Peyer's patch (tissue), 4 donors: ENCODE measurements around the gene NCKAP5. TPM values are rescaled to one million over a fixed set of nuclear protein-coding genes. Genes with fewer than 3 reads are reported as not detected.

Experiments
- DNase-seq, 3 donors: peaks; one replicate each; pipeline ENCODE4 v3.0.0-alpha.2; 2017 to 2019
- H3K27ac ChIP-seq, 4 donors: fragments of 200-600 bp; sonication (generic); one replicate each; pipeline ENCODE4 v1.5.1; 2016 to 2019
- H3K27me3 ChIP-seq, 2 donors: fragments of 200-600 bp; sonication (generic); one replicate each; pipeline ENCODE4 v1.5.1; 2019
- H3K36me3 ChIP-seq, 3 donors: fragments of 200-600 bp; sonication (generic); one replicate each; pipeline ENCODE4 v1.5.1; 2016 to 2019
- H3K4me1 ChIP-seq, 4 donors: fragments of 200-600 bp; sonication (generic); one replicate each; pipeline ENCODE4 v1.5.1; 2016 to 2019
- H3K4me3 ChIP-seq, 4 donors: fragments of 200-600 bp; sonication (generic); 1 replicate in 3 of 4; 2 replicates in 1 of 4; pipeline ENCODE4 v1.5.1; 2016 to 2019; ENCODE audit warnings: mild to moderate bottlenecking in 1 of 4
- H3K9me3 ChIP-seq, 4 donors: fragments of 200-600 bp; sonication (generic); one replicate each; pipeline ENCODE4 v1.5.1; 2016 to 2019; ENCODE audit warnings: mild to moderate bottlenecking in 1 of 4
- POLR2A ChIP-seq, 2 donors: fragments of 450-650 bp; IDR thresholded peaks; one replicate each; pipeline ENCODE4 v1.5.1; 2017; ENCODE audit warnings: antibody characterized with exemption in 2 of 2, mild to moderate bottlenecking in 2 of 2, moderate library complexity in 2 of 2
- total RNA-seq, 4 donors: library from RNA; depleted of rRNA; stranded (reverse); fragments of >200 nt; gene quantifications; one replicate each; pipeline ENCODE4 v1.1.0, GENCODE V29; 2016
- TF ChIP-seq, protein P1 (sequence below), 6 experiments: fragments of 450-650 bp in 4 of 6; fragments of 200-600 bp in 2 of 6; sonication (generic) in 1 of 6; IDR thresholded peaks; one replicate each; pipeline ENCODE4 v1.5.1; 2017 to 2019; ENCODE audit warnings: antibody characterized with exemption in 6 of 6, mild to moderate bottlenecking in 3 of 6, moderate library complexity in 1 of 6

The NCKAP5 gene
- total RNA-seq, 4 donors from 2014 or later: 9.1 to 28.5 (median 22.5) TPM

GRCh38 chr2:133599211-133599803 is 31.0 kb upstream of the NCKAP5 start:
- Histone ChIP-seq H3K36me3 (no peaks in the 10 kb centered on the region), H3K27ac (no peak overlapping the region), H3K9me3 (no peaks in the 10 kb centered on the region), H3K4me3 (no peak overlapping the region), H3K4me1 (no peaks in the 10 kb centered on the region), H3K27me3 (no peaks in the 10 kb centered on the region)
- DNase-seq: no peak
- TF ChIP-seq POLR2A (IDR thresholded peaks at IDR 0.05): no peak
- TF ChIP-seq, protein P1, sequence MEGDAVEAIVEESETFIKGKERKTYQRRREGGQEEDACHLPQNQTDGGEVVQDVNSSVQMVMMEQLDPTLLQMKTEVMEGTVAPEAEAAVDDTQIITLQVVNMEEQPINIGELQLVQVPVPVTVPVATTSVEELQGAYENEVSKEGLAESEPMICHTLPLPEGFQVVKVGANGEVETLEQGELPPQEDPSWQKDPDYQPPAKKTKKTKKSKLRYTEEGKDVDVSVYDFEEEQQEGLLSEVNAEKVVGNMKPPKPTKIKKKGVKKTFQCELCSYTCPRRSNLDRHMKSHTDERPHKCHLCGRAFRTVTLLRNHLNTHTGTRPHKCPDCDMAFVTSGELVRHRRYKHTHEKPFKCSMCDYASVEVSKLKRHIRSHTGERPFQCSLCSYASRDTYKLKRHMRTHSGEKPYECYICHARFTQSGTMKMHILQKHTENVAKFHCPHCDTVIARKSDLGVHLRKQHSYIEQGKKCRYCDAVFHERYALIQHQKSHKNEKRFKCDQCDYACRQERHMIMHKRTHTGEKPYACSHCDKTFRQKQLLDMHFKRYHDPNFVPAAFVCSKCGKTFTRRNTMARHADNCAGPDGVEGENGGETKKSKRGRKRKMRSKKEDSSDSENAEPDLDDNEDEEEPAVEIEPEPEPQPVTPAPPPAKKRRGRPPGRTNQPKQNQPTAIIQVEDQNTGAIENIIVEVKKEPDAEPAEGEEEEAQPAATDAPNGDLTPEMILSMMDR (IDR thresholded peaks at IDR 0.05): no peak

- TF ChIP-seq, protein P1 (IDR thresholded peaks at IDR 0.05): no peak
- TF ChIP-seq POLR2A (IDR thresholded peaks at IDR 0.05): no peak
- Histone ChIP-seq H3K36me3 (no peaks in the 10 kb centered on the region), H3K27ac (no peak overlapping the region), H3K4me1 (no peaks in the 10 kb centered on the region), H3K4me3 (no peak overlapping the region), H3K27me3 (no peaks in the 10 kb centered on the region), H3K9me3 (no peaks in the 10 kb centered on the region)
- DNase-seq: no peak
Measured at GRCh38 chr2:133598769-133599168, 30.5 kb upstream of the NCKAP5 start.

DNA sequence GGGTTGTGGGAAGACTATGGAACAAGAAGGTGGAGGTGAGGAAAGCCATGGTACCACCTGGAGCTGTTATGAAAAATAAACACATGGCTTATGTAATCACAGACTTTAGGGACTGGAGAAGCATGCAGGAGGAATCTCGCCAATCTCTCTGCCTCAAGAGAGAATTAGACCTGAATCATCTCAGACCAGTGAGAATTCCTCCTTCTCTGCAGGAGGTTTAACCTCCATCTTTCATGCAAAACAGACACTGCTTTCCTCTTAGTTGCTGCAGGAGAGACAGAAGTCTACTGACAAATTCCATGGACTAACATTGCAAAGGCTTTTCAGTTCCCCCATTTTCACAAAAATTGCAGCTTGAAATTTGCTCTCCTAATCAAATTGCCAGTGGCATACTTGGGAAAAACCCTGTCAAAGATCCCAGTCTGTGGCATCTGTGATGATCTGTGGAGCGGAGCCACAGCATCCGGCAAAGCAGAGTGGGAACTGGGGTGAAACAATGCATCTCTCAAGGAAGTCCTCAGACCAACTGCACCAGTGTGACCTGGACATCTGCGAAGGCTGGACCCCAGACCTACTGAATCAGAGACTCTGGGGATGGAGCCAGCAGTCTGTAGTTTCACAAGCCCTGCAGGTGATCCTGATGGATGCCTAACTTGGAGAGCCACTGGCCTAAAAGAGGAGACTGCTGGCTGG is 28.6 kb upstream of the NCKAP5 start:
- no peak for TF ChIP-seq POLR2A (IDR thresholded peaks at IDR 0.05)
- TF ChIP-seq, protein P1 (IDR thresholded peaks at IDR 0.05): no peak
- Histone ChIP-seq H3K4me1 (no peaks in the 10 kb centered on the region), H3K9me3 (no peaks in the 10 kb centered on the region), H3K27me3 (no peaks in the 10 kb centered on the region), H3K36me3 (no peaks in the 10 kb centered on the region), H3K27ac (no peak overlapping the region), H3K4me3 (no peak overlapping the region)
- no peak for DNase-seq

- DNase-seq: peak in 1 of 3 donors; percentile 51
- H3K9me3 ChIP-seq: no peaks in the 10 kb centered on the region
- no peak overlapping the region for H3K4me3 ChIP-seq
- H3K36me3 ChIP-seq: no peaks in the 10 kb centered on the region
- H3K27me3 ChIP-seq: no peaks in the 10 kb centered on the region
- H3K4me1 ChIP-seq: peaks cover 0 to 6% (median 0%) of the 10 kb centered on the region in 4 donors
- H3K27ac ChIP-seq: no peak overlapping the region
- TF ChIP-seq POLR2A (IDR thresholded peaks at IDR 0.05): no peak
- TF ChIP-seq, protein P1 (IDR thresholded peaks at IDR 0.05): peak in 1 of 6 experiments; percentile 15
Measured at GRCh38 chr2:133591164-133591563, 22.9 kb upstream of the NCKAP5 start.

- TF ChIP-seq, protein P1 (IDR thresholded peaks at IDR 0.05): no peak
- TF ChIP-seq POLR2A (IDR thresholded peaks at IDR 0.05): no peak
- Histone ChIP-seq H3K9me3 (no peaks in the 10 kb centered on the region), H3K27ac (no peak overlapping the region), H3K4me3 (no peak overlapping the region), H3K4me1 (peaks cover 0 to 6% (median 0%) of the 10 kb centered on the region in 4 donors), H3K27me3 (no peaks in the 10 kb centered on the region), H3K36me3 (no peaks in the 10 kb centered on the region)
- no peak for DNase-seq
Measured at GRCh38 chr2:133589456-133589855, 21.2 kb upstream of the NCKAP5 start.
